ENCODE data around the gene GPC6. TPM values are rescaled to one million over a fixed set of nuclear protein-coding genes. Genes with fewer than 3 reads are reported as not detected.

GPC6 gene
- total and polyA plus RNA-seq, 2 experiments from 2014 or later, result 14.4 to 43.3 TPM

- Histone ChIP-seq H3K4me1 (ENCODE audit: low read depth) (peaks cover 31% of the 10 kb centered on the region), H3K27me3 (no peaks in the 10 kb centered on the region), H3K9me3 (ENCODE audit: low read depth) (no peaks in the 10 kb centered on the region), H3K36me3 (no peaks in the 10 kb centered on the region), H3K4me3 (no peak overlapping the region), H3K27ac (no peak overlapping the region)
- no peak for TF ChIP-seq CTCF (IDR thresholded peaks at IDR 0.05; ENCODE audit: low read depth, low read length)
- DNase-seq (ENCODE audit: low read depth in 1 of 2, low spot score in 1 of 2), result no peak
Observed at GRCh38 chr13:94408314-94409036, 1181.9 kb downstream of the GPC6 start.

GRCh38 chr13:94411747-94412146 lies 1185.1 kb downstream of the GPC6 start:
- no peak for TF ChIP-seq CTCF (IDR thresholded peaks at IDR 0.05; ENCODE audit: low read depth, low read length)

GRCh38 chr13:94412870-94413597 lies 1186.4 kb downstream of the GPC6 start:
- Histone ChIP-seq H3K27ac (peak overlapping the region; percentile 69), H3K9me3 (ENCODE audit: low read depth) (no peaks in the 10 kb centered on the region), H3K4me1 (ENCODE audit: low read depth) (peaks cover 50% of the 10 kb centered on the region), H3K27me3 (no peaks in the 10 kb centered on the region), H3K36me3 (no peaks in the 10 kb centered on the region), H3K4me3 (no peak overlapping the region)
- DNase-seq (ENCODE audit: low read depth in 1 of 2, low spot score in 1 of 2), result no peak
- TF ChIP-seq CTCF (IDR thresholded peaks at IDR 0.05; ENCODE audit: low read depth, low read length), result no peak

More at GRCh38 chr13:94411747-94412146, 1185.1 kb downstream of the GPC6 start:
- Histone ChIP-seq H3K4me1 (ENCODE audit: low read depth) (peaks cover 58% of the 10 kb centered on the region), H3K36me3 (no peaks in the 10 kb centered on the region), H3K4me3 (no peak overlapping the region), H3K27ac (no peak overlapping the region), H3K27me3 (no peaks in the 10 kb centered on the region), H3K9me3 (ENCODE audit: low read depth) (no peaks in the 10 kb centered on the region)
- no peak for DNase-seq (ENCODE audit: low read depth in 1 of 2, low spot score in 1 of 2)

- Histone ChIP-seq H3K27me3 (no peaks in the 10 kb centered on the region), H3K4me3 (no peak overlapping the region), H3K4me1 (ENCODE audit: low read depth) (peaks cover 46% of the 10 kb centered on the region), H3K27ac (peak overlapping the region; percentile 69), H3K36me3 (no peaks in the 10 kb centered on the region), H3K9me3 (ENCODE audit: low read depth) (no peaks in the 10 kb centered on the region)
- TF ChIP-seq CTCF (IDR thresholded peaks at IDR 0.05; ENCODE audit: low read depth, low read length), result no peak
- no peak for DNase-seq (ENCODE audit: low read depth in 1 of 2, low spot score in 1 of 2)
Observed at GRCh38 chr13:94413598-94413944, 1187.0 kb downstream of the GPC6 start.

GRCh38 chr13:94414141-94414540 lies 1187.5 kb downstream of the GPC6 start:
- no peak for DNase-seq (ENCODE audit: low read depth in 1 of 2, low spot score in 1 of 2)
- H3K27ac ChIP-seq, result peak overlapping the region; percentile 69
- H3K9me3 ChIP-seq (ENCODE audit: low read depth), result no peaks in the 10 kb centered on the region
- H3K4me3 ChIP-seq, result no peak overlapping the region
- no peaks in the 10 kb centered on the region for H3K36me3 ChIP-seq
- no peaks in the 10 kb centered on the region for H3K27me3 ChIP-seq
- H3K4me1 ChIP-seq (ENCODE audit: low read depth), result peaks cover 46% of the 10 kb centered on the region
- TF ChIP-seq CTCF (IDR thresholded peaks at IDR 0.05; ENCODE audit: low read depth, low read length), result no peak
